ENCODE data around the gene ATP8B3.

ATP8B3 gene

GRCh38 chr19:1815605-1816529, 3.8 kb upstream of the ATP8B3 start:
- TF ChIP-seq REST (IDR thresholded peaks at IDR 0.05; ENCODE audit: insufficient read depth in 1 of 2, low read depth in 2 of 2, low read length in 2 of 2) (no peak), TAF1 (IDR thresholded peaks at IDR 0.05; ENCODE audit: borderline replicate concordance, insufficient read depth, low read length) (no peak), FOXP2 (optimal IDR thresholded peaks at IDR 0.05; ENCODE audit: borderline replicate concordance, extremely low read depth, extremely low read length, insufficient read depth) (no peak), SIN3A (IDR thresholded peaks at IDR 0.05; ENCODE audit: borderline replicate concordance, insufficient read depth, low read length) (no peak), POLR2AphosphoS5 (IDR thresholded peaks at IDR 0.05; ENCODE audit: low read depth, low read length) (no peak)

- no peak for TF ChIP-seq TAF1 (IDR thresholded peaks at IDR 0.05; ENCODE audit: borderline replicate concordance, insufficient read depth, low read length)
- TF ChIP-seq SIN3A (IDR thresholded peaks at IDR 0.05; ENCODE audit: borderline replicate concordance, insufficient read depth, low read length) = no peak
- no peak for TF ChIP-seq POLR2AphosphoS5 (IDR thresholded peaks at IDR 0.05; ENCODE audit: low read depth, low read length)
- no peak for TF ChIP-seq REST (IDR thresholded peaks at IDR 0.05; ENCODE audit: insufficient read depth in 1 of 2, low read depth in 2 of 2, low read length in 2 of 2)
- TF ChIP-seq FOXP2 (optimal IDR thresholded peaks at IDR 0.05; ENCODE audit: borderline replicate concordance, extremely low read depth, extremely low read length, insufficient read depth) = no peak
These were observed 2.9 kb upstream of the ATP8B3 start for GRCh38 chr19:1814833-1815604.

- TF ChIP-seq TAF1 (IDR thresholded peaks at IDR 0.05; ENCODE audit: borderline replicate concordance, insufficient read depth, low read length) (no peak), POLR2AphosphoS5 (IDR thresholded peaks at IDR 0.05; ENCODE audit: low read depth, low read length) (0 out of 2 replicates have a peak, but pooled peaks have one; percentile 11)
These were observed 2.3 kb upstream of the ATP8B3 start for GRCh38 chr19:1814391-1814790.

- TF ChIP-seq POLR2AphosphoS5 (IDR thresholded peaks at IDR 0.05; ENCODE audit: low read depth, low read length) = 0 out of 2 replicates have a peak, but pooled peaks have one; percentile 7
- TF ChIP-seq SIN3A (IDR thresholded peaks at IDR 0.05; ENCODE audit: borderline replicate concordance, insufficient read depth, low read length) = no peak
These were observed 1.4 kb upstream of the ATP8B3 start for GRCh38 chr19:1813192-1814182.

- TF ChIP-seq SIN3A (IDR thresholded peaks at IDR 0.05; ENCODE audit: borderline replicate concordance, insufficient read depth, low read length) (no peak), TAF1 (IDR thresholded peaks at IDR 0.05; ENCODE audit: borderline replicate concordance, insufficient read depth, low read length) (no peak), FOXP2 (optimal IDR thresholded peaks at IDR 0.05; ENCODE audit: borderline replicate concordance, extremely low read depth, extremely low read length, insufficient read depth) (no peak), POLR2AphosphoS5 (IDR thresholded peaks at IDR 0.05; ENCODE audit: low read depth, low read length) (peak; percentile 43; the same call in 1 of the 2 replicates)
These were observed 533 bp upstream of the ATP8B3 start for GRCh38 chr19:1812426-1813191.

GRCh38 chr19:1811472-1811894, 593 bp downstream of the ATP8B3 start:
- no peak for TF ChIP-seq REST (IDR thresholded peaks at IDR 0.05; ENCODE audit: insufficient read depth in 1 of 2, low read depth in 2 of 2, low read length in 2 of 2)
- no peak for TF ChIP-seq SIN3A (IDR thresholded peaks at IDR 0.05; ENCODE audit: borderline replicate concordance, insufficient read depth, low read length)
- TF ChIP-seq FOXP2 (optimal IDR thresholded peaks at IDR 0.05; ENCODE audit: borderline replicate concordance, extremely low read depth, extremely low read length, insufficient read depth) = no peak
- no peak for TF ChIP-seq POLR2AphosphoS5 (IDR thresholded peaks at IDR 0.05; ENCODE audit: low read depth, low read length)
